C4-2B (cell line): ENCODE measurements around the gene OPCML.

Source experiments
- H3K27ac ChIP-seq: fragments of 450-650 bp; 2 replicates; pipeline ENCODE4 v1.5.1; 2017
- ZFX ChIP-seq: fragments of 450-650 bp; IDR thresholded peaks from 2 replicates; pipeline ENCODE4 v1.6.1; 2017
- TF ChIP-seq, protein P1 (sequence below): fragments of 450-650 bp; conservative IDR thresholded peaks from 2 replicates; pipeline ENCODE4 v1.5.1; 2017; ENCODE audit warnings: mild to moderate bottlenecking

The OPCML gene

DNA sequence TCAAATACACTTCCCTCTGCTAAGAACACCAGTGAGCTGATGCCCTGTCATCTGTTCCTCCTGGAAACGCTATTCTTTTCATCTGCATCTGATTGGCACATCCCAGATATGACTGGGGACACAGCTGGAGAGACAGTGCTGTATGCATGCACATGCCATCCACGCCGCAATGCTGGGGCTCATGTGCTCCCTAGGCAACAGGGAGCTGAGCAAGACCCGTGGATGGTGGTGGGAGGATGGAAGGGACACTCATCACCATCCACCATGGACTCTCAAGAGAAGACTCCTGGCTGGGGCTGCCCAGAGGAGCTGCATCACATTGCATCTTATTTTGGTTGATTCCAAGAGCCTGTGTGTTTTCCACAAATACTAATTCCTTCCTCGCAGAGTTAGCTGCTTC lies 534.9 kb downstream of the OPCML start:
- TF ChIP-seq, protein P1, sequence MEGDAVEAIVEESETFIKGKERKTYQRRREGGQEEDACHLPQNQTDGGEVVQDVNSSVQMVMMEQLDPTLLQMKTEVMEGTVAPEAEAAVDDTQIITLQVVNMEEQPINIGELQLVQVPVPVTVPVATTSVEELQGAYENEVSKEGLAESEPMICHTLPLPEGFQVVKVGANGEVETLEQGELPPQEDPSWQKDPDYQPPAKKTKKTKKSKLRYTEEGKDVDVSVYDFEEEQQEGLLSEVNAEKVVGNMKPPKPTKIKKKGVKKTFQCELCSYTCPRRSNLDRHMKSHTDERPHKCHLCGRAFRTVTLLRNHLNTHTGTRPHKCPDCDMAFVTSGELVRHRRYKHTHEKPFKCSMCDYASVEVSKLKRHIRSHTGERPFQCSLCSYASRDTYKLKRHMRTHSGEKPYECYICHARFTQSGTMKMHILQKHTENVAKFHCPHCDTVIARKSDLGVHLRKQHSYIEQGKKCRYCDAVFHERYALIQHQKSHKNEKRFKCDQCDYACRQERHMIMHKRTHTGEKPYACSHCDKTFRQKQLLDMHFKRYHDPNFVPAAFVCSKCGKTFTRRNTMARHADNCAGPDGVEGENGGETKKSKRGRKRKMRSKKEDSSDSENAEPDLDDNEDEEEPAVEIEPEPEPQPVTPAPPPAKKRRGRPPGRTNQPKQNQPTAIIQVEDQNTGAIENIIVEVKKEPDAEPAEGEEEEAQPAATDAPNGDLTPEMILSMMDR, result no peak
- no peak for TF ChIP-seq ZFX
- no peak overlapping the region for H3K27ac ChIP-seq

DNA sequence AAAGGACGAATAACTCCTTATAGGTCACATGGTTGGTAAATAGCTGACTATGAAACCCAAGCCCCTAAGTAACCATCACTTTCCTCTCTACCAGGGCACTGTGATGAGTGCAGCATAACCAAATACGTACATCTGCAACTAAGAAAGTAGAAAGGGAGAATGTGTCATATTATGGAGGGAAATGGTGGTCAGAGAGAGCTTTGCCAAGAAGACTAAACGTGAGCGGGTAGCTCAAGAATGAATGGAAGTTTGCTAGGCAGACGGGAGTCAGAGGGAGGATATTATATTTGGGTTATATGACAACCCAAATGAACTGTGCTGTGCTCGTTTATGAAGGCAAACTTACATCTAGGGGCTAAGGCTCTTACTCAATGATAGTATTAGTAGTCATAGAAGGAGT lies 537.3 kb downstream of the OPCML start:
- TF ChIP-seq ZFX, result no peak
- TF ChIP-seq, protein P1, result no peak
- H3K27ac ChIP-seq, result no peak overlapping the region

DNA sequence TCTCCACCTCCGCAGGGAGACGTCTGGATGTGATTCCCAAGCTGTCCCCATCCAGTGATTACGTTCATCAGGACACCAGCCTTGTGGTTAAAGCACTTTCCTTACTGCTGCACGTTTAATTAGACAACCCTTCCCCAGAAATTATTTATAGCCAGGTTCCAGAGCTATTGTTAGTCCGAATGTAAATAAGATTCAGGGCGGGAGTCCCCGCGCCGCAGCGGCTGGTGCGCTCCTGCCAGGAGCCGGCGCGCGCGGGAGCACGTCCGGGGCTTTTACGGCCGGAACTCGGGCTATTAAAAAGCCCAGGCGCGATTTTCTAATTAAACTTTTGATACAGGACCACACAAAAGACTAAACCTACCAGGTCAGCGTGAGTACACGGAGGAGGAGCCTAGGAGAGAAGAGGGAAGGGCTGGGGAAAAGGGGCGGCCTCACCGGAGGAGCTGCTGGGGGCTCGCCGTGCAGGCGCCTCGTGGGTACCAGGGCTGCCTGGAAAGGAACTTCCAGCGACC lies 538.3 kb downstream of the OPCML start:
- no peak for TF ChIP-seq ZFX
- TF ChIP-seq, protein P1, result no peak
- no peak overlapping the region for H3K27ac ChIP-seq

DNA sequence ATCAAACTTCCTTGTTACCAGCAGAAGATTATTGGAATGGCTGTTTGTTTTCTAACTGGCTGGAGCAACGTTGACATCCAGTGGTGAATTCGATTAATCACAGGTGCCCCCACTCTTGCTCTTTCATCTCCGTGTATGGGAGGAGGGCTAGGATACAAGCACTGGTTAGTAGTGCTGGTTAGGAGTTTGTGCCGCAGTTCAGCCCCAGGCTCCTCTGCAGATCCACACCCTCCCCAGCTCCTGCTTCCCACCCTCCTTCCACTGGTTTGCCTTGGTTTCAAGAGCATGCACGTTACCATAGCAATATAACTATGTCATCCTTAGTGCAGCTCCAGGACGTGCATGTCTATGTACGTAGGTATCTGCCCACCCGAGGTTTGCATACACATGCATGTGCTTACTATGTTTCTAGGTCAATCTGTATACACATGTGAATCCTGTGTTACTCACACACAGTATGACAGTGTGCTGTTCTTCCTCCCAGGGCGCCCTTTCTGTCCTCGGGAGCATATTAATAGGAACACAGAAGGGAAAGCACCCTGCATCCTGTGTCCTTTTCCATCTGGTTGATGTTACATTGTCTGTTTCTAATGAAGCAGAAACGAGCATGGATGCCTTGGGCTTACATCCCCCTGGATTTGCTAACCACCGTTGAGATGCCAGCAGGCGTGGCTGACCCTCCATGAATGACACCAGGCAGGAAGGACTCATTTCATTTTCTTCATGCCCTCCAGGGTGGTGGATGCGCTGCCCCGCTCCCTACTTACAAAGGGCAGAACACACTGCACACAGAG lies 539.3 kb downstream of the OPCML start:
- TF ChIP-seq, protein P1, result 0 out of 2 replicates have a peak, but pooled peaks have one; percentile 3
- no peak for TF ChIP-seq ZFX
- no peak overlapping the region for H3K27ac ChIP-seq

DNA sequence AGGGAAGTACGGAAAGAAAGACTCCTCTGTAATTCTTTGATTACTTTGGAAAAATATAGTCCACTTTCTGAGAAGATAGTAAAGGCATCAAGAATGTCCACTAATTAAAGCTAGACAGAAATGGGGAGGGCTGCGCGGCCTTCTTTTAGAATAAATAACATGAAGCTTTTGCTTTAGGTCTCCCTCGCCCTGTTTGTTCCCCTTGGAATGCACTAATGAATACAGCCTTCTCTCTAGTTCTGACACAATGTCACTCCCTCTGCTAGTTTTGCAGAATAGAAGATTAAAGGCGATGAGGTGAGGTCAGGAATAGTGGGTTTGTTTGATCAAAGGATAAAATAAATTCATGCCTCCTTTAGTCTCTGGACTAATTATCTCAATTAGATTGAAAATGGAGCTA lies 543.9 kb downstream of the OPCML start:
- H3K27ac ChIP-seq, result no peak overlapping the region
- TF ChIP-seq ZFX, result no peak
- TF ChIP-seq, protein P1, result no peak

DNA sequence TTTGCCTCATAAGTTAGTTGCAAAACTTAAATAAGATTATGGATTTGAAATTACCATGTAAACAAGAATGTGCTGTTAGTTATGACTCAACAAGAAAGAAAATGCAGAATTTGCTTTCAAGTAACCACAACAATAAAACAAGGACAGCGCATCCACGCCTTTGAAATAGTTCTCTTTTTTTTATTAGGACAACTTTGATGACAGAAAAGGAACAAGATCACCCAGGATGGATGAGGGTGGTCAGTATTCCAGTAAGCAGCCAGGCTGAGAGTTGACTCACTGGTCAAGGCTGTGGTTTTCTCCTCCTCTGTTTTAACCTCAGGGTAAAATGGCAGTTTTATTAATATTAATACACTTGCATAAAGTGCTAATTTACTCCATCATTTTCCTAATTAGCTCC lies 544.4 kb downstream of the OPCML start:
- H3K27ac ChIP-seq, result no peak overlapping the region
- TF ChIP-seq, protein P1, result no peak
- no peak for TF ChIP-seq ZFX

DNA sequence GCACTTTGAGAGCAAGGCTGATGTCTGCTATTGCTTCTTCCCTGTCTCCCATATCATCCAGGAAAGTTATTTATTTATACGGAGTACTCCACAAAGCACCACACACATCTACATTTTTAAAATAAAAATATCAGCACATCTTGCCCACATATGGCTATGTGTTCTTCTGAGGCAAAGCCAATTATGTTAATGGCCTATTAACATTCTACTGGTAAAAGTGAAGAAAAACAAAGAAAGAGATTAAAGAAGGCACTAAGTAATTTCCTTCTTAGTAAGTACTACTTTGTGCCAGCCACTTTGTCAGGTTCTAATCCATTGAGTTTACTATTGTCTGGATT lies 548.7 kb downstream of the OPCML start:
- TF ChIP-seq, protein P1, result no peak
- TF ChIP-seq ZFX, result no peak

More for the DNA sequence above, 548.7 kb downstream of the OPCML start:
- H3K27ac ChIP-seq, result no peak overlapping the region
